ENCODE measurements around the gene ATP8A1. TPM values are rescaled to one million over a fixed set of nuclear protein-coding genes. Genes with fewer than 3 reads are reported as not detected.

The ATP8A1 gene
- total RNA-seq, 4 donors from 2014 or later, result 4.9 to 13.8 (median 5.2) TPM

DNA sequence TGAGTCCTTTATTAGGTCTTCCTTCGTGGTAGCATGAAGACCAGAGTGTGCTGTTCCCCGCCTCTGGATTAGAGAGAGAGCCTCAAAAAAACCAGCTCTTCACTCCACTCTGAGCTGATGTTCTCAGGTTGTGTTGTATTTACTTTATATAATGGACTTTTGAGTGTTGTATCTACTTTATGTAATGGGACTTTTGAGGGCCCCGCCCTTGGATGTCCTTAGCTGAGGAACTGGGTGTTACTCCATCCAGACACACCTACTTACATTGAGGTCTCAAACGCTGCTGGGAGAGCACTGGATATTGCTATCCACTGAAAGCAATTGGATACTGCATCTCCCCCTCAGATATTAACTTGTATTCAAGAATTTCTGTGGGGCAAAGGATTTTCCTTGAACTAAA is 28.2 kb downstream of the ATP8A1 start:
- intact Hi-C loops (cut with DNase I; ENCODE audit: low total_unique reads), result no loop called here
- H3K4me3 ChIP-seq (ENCODE audit: low read depth, poor library complexity, severe bottlenecking), result no peak overlapping the region
- TF ChIP-seq, protein P1, sequence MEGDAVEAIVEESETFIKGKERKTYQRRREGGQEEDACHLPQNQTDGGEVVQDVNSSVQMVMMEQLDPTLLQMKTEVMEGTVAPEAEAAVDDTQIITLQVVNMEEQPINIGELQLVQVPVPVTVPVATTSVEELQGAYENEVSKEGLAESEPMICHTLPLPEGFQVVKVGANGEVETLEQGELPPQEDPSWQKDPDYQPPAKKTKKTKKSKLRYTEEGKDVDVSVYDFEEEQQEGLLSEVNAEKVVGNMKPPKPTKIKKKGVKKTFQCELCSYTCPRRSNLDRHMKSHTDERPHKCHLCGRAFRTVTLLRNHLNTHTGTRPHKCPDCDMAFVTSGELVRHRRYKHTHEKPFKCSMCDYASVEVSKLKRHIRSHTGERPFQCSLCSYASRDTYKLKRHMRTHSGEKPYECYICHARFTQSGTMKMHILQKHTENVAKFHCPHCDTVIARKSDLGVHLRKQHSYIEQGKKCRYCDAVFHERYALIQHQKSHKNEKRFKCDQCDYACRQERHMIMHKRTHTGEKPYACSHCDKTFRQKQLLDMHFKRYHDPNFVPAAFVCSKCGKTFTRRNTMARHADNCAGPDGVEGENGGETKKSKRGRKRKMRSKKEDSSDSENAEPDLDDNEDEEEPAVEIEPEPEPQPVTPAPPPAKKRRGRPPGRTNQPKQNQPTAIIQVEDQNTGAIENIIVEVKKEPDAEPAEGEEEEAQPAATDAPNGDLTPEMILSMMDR (IDR thresholded peaks at IDR 0.05), result no peak
- no peak for TF ChIP-seq POLR2A (IDR thresholded peaks at IDR 0.05)
- DNase-seq (ENCODE audit: low spot score in 2 of 2), result no peak
- 76% methylated on average over 4 of the region's 4 CpGs for WGBS, 2 donors

- intact Hi-C loops (cut with DNase I; ENCODE audit: low total_unique reads), result no loop called here
- 45 to 59% methylated on average over 9 of the region's 9 CpGs for WGBS, 2 donors
- no peak for TF ChIP-seq POLR2A (IDR thresholded peaks at IDR 0.05)
- TF ChIP-seq, protein P1 (IDR thresholded peaks at IDR 0.05), result no peak
- DNase-seq (ENCODE audit: low spot score in 2 of 2), result peak in 1 of 2 donors; percentile 82
- no peak overlapping the region for H3K4me3 ChIP-seq (ENCODE audit: low read depth, poor library complexity, severe bottlenecking)
Measured at GRCh38 chr4:42627885-42628646, 28.8 kb downstream of the ATP8A1 start.

- WGBS, 2 donors, result 93 to 95% methylated on average over 4 of the region's 4 CpGs
- no peak overlapping the region for H3K4me3 ChIP-seq (ENCODE audit: low read depth, poor library complexity, severe bottlenecking)
- intact Hi-C loops (cut with DNase I; ENCODE audit: low total_unique reads), result no loop called here
- DNase-seq (ENCODE audit: low spot score in 2 of 2), result no peak
- TF ChIP-seq, protein P1 (IDR thresholded peaks at IDR 0.05), result no peak
- TF ChIP-seq POLR2A (IDR thresholded peaks at IDR 0.05), result no peak
Measured at GRCh38 chr4:42626629-42627146, 30.2 kb downstream of the ATP8A1 start.

DNA sequence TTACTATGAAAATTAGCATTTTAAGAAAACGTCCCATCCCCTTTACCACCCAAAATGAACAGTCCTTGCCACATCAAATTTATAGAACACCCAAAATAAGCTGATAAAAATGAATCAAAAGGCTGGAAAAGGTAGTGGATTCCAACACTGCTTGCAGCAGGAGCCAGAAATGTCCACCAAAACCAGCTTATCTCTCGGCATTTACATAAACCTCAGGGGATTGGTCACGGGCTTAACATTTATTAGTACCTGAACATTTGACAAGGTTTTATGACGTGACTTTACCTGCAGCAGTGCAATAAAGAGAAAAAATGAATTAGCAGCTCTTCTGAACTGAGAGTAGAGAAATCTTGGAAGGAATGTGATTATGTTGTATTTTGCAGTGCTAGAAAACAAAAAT is 31.6 kb downstream of the ATP8A1 start:
- TF ChIP-seq, protein P1 (IDR thresholded peaks at IDR 0.05), result no peak
- TF ChIP-seq POLR2A (IDR thresholded peaks at IDR 0.05), result no peak
- no peak for DNase-seq (ENCODE audit: low spot score in 2 of 2)
- 55 to 77% methylated on average over 4 of the region's 4 CpGs for WGBS, 2 donors
- intact Hi-C loops (cut with DNase I; ENCODE audit: low total_unique reads), result no loop called here
- H3K4me3 ChIP-seq (ENCODE audit: low read depth, poor library complexity, severe bottlenecking), result no peak overlapping the region

GRCh38 chr4:42624551-42624950 is 32.4 kb downstream of the ATP8A1 start:
- intact Hi-C loops (cut with DNase I; ENCODE audit: low total_unique reads), result no loop called here

More at GRCh38 chr4:42624551-42624950, 32.4 kb downstream of the ATP8A1 start:
- WGBS, 2 donors, result 79 to 85% methylated on average over 3 of the region's 3 CpGs
- no peak overlapping the region for H3K4me3 ChIP-seq (ENCODE audit: low read depth, poor library complexity, severe bottlenecking)
- DNase-seq (ENCODE audit: low spot score in 2 of 2), result no peak
- no peak for TF ChIP-seq POLR2A (IDR thresholded peaks at IDR 0.05)
- TF ChIP-seq, protein P1 (IDR thresholded peaks at IDR 0.05), result no peak
